Caco-2 (cell line): Measurements from ENCODE around the gene MLC1. TPM values are rescaled to one million over a fixed set of nuclear protein-coding genes. Genes with fewer than 3 reads are reported as not detected.

Experiments
- BruUV-seq: library from RNA; stranded (reverse); fragments of 400-500 nt; replicated peaks from 2 replicates; lab custom pipeline; 2021; lab: Mats Ljungman, UMichigan
- CTCF ChIA-PET: fragments of 300-600 bp; sonication (Branson Sonifier 250); formaldehyde crosslinking; loops from one replicate; lab custom pipeline; 2022; ENCODE audit warnings: antibody characterized with exemption; lab: Charles Lee
- POLR2A ChIA-PET: fragments of 300-600 bp; sonication (Branson Sonifier 250); formaldehyde crosslinking; loops from one replicate; lab custom pipeline; 2022; ENCODE audit warnings: antibody characterized with exemption; lab: Charles Lee
- DNase-seq, 2 experiments: peaks; one replicate each; pipeline versions ENCODE4 v3.0.0 to v3.0.0-alpha.2; 2020 to 2022
- H3K27me3 ChIP-seq: replicated peaks from 2 replicates; pipeline ENCODE4 v1.6.0; 2011; ENCODE audit warnings: low read length; ENCODE audit not compliant: control insufficient read depth, insufficient read depth
- H3K36me3 ChIP-seq: 2 replicates; pipeline ENCODE4 v1.5.1; 2011; ENCODE audit warnings: low read length; ENCODE audit not compliant: control insufficient read depth, insufficient read depth
- H3K4me1 ChIP-seq: fragments of 250-450 bp; sonication (Bioruptor Pico); 2 replicates; pipeline ENCODE4 v1.5.1; 2020; ENCODE audit warnings: mild to moderate bottlenecking
- H3K4me3 ChIP-seq: 2 replicates; pipeline ENCODE4 v1.5.1; 2011; ENCODE audit warnings: low read depth, mild to moderate bottlenecking, control low read depth, low read length
- H3K9me3 ChIP-seq: fragments of 250-450 bp; sonication (Bioruptor Pico); 2 replicates; pipeline ENCODE4 v1.5.1; 2020; ENCODE audit warnings: mild to moderate bottlenecking, moderate library complexity
- H3K27ac Mint-ChIP-seq: one replicate; pipeline ENCODE4 v1.8.0; 2022; ENCODE audit warnings: mixed read lengths; ENCODE audit not compliant: unreplicated experiment
- H3K27me3 Mint-ChIP-seq: one replicate; pipeline ENCODE4 v1.8.0; 2022; ENCODE audit warnings: mixed read lengths; ENCODE audit not compliant: insufficient read depth, unreplicated experiment
- H3K36me3 Mint-ChIP-seq: one replicate; pipeline ENCODE4 v1.8.0; 2022; ENCODE audit warnings: mild to moderate bottlenecking, mixed read lengths; ENCODE audit not compliant: insufficient read depth, unreplicated experiment
- H3K4me1 Mint-ChIP-seq: one replicate; pipeline ENCODE4 v1.8.0; 2022; ENCODE audit warnings: low read depth, mixed read lengths; ENCODE audit not compliant: unreplicated experiment
- H3K4me3 Mint-ChIP-seq: one replicate; pipeline ENCODE4 v1.8.0; 2022; ENCODE audit warnings: mild to moderate bottlenecking, moderate library complexity, mixed read lengths; ENCODE audit not compliant: unreplicated experiment
- H3K9me3 Mint-ChIP-seq: one replicate; pipeline ENCODE4 v1.8.0; 2022; ENCODE audit warnings: mixed read lengths; ENCODE audit not compliant: unreplicated experiment
- intact Hi-C: fragments of 100-400 bp; cut with micrococcal nuclease; formaldehyde crosslinking; loops from one replicate; pipeline ENCODE4 v1.10.0; 2022; ENCODE audit not compliant: unreplicated experiment
- total RNA-seq: library from RNA; stranded (reverse); gene quantifications from 2 replicates; pipeline ENCODE4 v1.2.3, GENCODE V29; 2022
- TF ChIP-seq, protein P1 (sequence below), 2 experiments: fragments of 200-600 bp in 1 of 2; IDR thresholded peaks; 1 replicate in 1 of 2; 2 replicates in 1 of 2; pipeline versions ENCODE4 v1.5.1 to v1.8.0; 2011 to 2022; ENCODE audit warnings: antibody characterized with exemption in 1 of 2, control low read depth in 1 of 2, inconsistent platforms in 1 of 2, low read depth in 1 of 2, low read length in 1 of 2, mild to moderate bottlenecking in 1 of 2, moderate library complexity in 1 of 2; ENCODE audit not compliant: insufficient read depth in 1 of 2, severe bottlenecking in 1 of 2, unreplicated experiment in 1 of 2

MLC1 gene
- total RNA-seq, 1 experiment from 2014 or later: 0.14 TPM

DNA sequence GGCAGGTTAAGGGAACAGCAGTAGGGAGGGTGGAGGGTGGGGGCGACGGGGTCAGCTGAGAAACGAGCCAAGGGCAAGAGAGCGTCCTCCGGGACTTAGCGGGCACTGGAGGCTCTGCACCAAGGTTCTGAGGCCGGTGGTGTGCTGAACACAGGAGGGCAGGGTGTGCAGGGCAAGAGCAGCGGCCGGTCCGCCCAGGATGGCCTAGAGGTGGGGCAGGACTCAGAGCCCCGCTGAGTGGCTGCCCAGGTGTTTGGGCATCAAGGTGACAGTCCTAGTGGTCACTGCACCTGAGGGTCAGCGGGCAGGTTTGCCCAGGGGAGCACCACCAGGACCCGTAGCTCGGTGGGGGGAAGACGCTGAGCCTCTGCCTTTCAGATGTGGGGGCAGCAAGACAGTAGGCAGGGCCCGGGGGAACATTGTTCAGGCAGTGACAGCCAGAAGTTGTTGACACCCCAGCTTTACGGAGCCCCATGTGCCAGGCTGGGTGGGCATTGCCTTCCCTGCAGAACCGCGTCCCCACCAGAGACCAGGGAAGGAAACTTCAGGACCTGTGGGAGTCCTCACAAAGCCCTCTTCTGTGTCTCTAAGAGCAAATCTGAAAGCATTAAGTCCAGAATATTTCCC is 22.6 kb downstream of the MLC1 start:
- H3K4me3 Mint-ChIP-seq: no peak overlapping the region
- Histone ChIP-seq H3K4me3 (no peak overlapping the region), H3K4me1 (peaks cover 7% of the 10 kb centered on the region), H3K36me3 (no peaks in the 10 kb centered on the region), H3K9me3 (no peaks in the 10 kb centered on the region), H3K27me3 (no peaks in the 10 kb centered on the region)
- no peaks in the 10 kb centered on the region for H3K27me3 Mint-ChIP-seq
- intact Hi-C loops: no loop called here
- CTCF ChIA-PET: no interaction called here
- no TSS peak for BruUV-seq
- no peak for DNase-seq
- no peaks in the 10 kb centered on the region for H3K9me3 Mint-ChIP-seq
- no peaks in the 10 kb centered on the region for H3K4me1 Mint-ChIP-seq
- no peaks in the 10 kb centered on the region for H3K36me3 Mint-ChIP-seq
- POLR2A ChIA-PET: no interaction called here
- TF ChIP-seq, protein P1, sequence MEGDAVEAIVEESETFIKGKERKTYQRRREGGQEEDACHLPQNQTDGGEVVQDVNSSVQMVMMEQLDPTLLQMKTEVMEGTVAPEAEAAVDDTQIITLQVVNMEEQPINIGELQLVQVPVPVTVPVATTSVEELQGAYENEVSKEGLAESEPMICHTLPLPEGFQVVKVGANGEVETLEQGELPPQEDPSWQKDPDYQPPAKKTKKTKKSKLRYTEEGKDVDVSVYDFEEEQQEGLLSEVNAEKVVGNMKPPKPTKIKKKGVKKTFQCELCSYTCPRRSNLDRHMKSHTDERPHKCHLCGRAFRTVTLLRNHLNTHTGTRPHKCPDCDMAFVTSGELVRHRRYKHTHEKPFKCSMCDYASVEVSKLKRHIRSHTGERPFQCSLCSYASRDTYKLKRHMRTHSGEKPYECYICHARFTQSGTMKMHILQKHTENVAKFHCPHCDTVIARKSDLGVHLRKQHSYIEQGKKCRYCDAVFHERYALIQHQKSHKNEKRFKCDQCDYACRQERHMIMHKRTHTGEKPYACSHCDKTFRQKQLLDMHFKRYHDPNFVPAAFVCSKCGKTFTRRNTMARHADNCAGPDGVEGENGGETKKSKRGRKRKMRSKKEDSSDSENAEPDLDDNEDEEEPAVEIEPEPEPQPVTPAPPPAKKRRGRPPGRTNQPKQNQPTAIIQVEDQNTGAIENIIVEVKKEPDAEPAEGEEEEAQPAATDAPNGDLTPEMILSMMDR (IDR thresholded peaks at IDR 0.05; ENCODE audit: insufficient read depth in 1 of 2, low read depth in 1 of 2, low read length in 1 of 2, severe bottlenecking in 1 of 2, unreplicated experiment in 1 of 2): no peak
- no peak overlapping the region for H3K27ac Mint-ChIP-seq

DNA sequence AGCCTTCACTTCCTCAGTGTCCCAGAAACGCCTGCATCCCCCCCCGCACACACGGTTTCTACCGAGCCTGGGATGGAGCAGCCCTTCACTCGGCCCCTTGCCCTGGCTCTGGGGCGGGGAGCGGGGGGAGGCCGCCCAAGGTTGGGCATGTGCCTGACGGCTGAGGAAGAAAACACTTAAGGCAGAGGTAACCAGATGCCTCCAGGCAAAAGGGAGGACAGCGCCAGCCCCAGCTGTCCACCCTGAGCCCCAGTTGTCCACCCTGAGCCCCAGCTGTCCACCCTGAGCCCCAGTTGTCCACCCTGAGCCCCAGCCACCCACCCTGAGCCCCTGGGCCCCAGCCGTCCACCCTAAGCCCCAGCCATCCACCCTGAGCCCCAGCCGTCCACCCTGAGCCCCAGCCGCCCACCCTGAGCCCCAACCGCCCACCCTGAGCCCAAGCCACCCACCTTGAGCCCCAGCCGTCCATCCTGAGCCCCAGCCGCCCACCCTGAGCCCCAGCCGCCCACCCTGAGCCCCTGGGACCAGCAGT is 23.3 kb downstream of the MLC1 start:
- no peaks in the 10 kb centered on the region for H3K36me3 Mint-ChIP-seq
- intact Hi-C loops: no loop called here
- H3K27me3 ChIP-seq: no peaks in the 10 kb centered on the region

DNA sequence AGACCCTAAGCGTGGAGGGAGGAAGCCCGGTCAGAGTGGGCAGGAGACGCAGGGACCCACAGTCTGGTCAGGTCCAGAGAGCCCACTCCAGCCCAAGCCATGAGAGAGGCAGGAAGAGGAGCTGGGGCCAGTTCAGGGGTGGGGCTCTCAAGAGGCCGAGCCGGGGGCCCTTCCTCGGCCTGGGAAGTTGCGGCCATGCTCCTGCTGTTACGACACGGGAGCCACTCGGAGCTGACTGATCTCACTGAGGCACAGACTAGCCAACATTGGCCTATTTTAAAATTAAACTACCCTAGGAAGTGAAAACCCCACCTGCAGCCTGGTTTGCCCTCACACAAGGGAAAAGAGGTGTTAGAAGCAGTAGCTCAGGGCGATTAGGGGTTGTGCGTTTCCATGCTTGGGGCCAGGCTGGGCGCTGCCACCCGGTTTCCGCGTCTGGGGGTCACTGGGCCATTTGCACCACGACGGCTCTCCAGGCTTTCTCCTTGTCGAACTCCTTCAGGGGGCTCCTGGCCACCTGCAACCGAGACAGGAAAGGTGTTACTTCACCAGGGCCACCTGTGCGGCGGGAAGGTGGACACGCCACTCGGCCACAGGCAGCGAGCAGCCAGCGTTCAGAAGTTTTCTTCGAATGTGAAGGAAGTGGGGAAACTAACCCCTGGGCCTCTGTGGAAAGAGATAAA is 23.9 kb downstream of the MLC1 start:
- BruUV-seq: no TSS peak
- H3K4me3 ChIP-seq: no peak overlapping the region

More for the DNA sequence above, 23.3 kb downstream of the MLC1 start:
- POLR2A ChIA-PET: no interaction called here
- TF ChIP-seq, protein P1 (IDR thresholded peaks at IDR 0.05; ENCODE audit: insufficient read depth in 1 of 2, low read depth in 1 of 2, low read length in 1 of 2, severe bottlenecking in 1 of 2, unreplicated experiment in 1 of 2): no peak
- no peaks in the 10 kb centered on the region for H3K4me1 Mint-ChIP-seq
- no TSS peak for BruUV-seq
- H3K9me3 ChIP-seq: no peaks in the 10 kb centered on the region
- H3K27me3 Mint-ChIP-seq: no peaks in the 10 kb centered on the region
- H3K9me3 Mint-ChIP-seq: no peaks in the 10 kb centered on the region
- H3K4me1 ChIP-seq: peaks cover 7% of the 10 kb centered on the region
- H3K4me3 ChIP-seq: no peak overlapping the region
- no peak for DNase-seq
- no peaks in the 10 kb centered on the region for H3K36me3 ChIP-seq
- CTCF ChIA-PET: no interaction called here
- H3K27ac Mint-ChIP-seq: no peak overlapping the region
- no peak overlapping the region for H3K4me3 Mint-ChIP-seq

More for the DNA sequence above, 23.9 kb downstream of the MLC1 start:
- intact Hi-C loops: no loop called here
- Mint-ChIP-seq H3K4me3 (no peak overlapping the region), H3K27ac (peak overlapping the region; percentile 6), H3K9me3 (no peaks in the 10 kb centered on the region), H3K27me3 (no peaks in the 10 kb centered on the region), H3K4me1 (no peaks in the 10 kb centered on the region), H3K36me3 (no peaks in the 10 kb centered on the region)
- no peaks in the 10 kb centered on the region for H3K36me3 ChIP-seq
- no peak for DNase-seq
- peaks cover 7% of the 10 kb centered on the region for H3K4me1 ChIP-seq
- H3K27me3 ChIP-seq: no peaks in the 10 kb centered on the region
- CTCF ChIA-PET: interaction anchor here (1.3 to 1.6 kb wide), 2 partner anchors 22 to 131 kb away, joined by 4 read pairs; no protein-coding TSS in a partner anchor
- no peaks in the 10 kb centered on the region for H3K9me3 ChIP-seq
- POLR2A ChIA-PET: no interaction called here
- TF ChIP-seq, protein P1 (IDR thresholded peaks at IDR 0.05; ENCODE audit: insufficient read depth in 1 of 2, low read depth in 1 of 2, low read length in 1 of 2, severe bottlenecking in 1 of 2, unreplicated experiment in 1 of 2): no peak
